WERI-Rb-1 (cell line): Measurements from ENCODE around the gene WFDC12.

ENCODE experiments used
- DNase-seq: peaks from one replicate; pipeline ENCODE4 v3.0.0-alpha.2; 2020
- H3K27ac ChIP-seq: fragments of 250-450 bp; sonication (Bioruptor Pico); 2 replicates; pipeline ENCODE4 v1.5.1; 2020; ENCODE audit warnings: mild to moderate bottlenecking, moderate library complexity
- H3K27me3 ChIP-seq: fragments of 250-450 bp; sonication (Bioruptor Pico); 2 replicates; pipeline ENCODE4 v1.5.1; 2021; ENCODE audit warnings: mild to moderate bottlenecking, low read depth, moderate library complexity; ENCODE audit not compliant: insufficient read depth, severe bottlenecking
- H3K36me3 ChIP-seq: fragments of 250-450 bp; sonication (Bioruptor Pico); 2 replicates; pipeline ENCODE4 v1.5.1; 2020; ENCODE audit warnings: mild to moderate bottlenecking, moderate library complexity
- H3K4me3 ChIP-seq: 2 replicates; pipeline ENCODE4 v1.5.1; 2011; ENCODE audit warnings: low read depth, mild to moderate bottlenecking, control low read depth, low read length
- H3K9me3 ChIP-seq: fragments of 250-450 bp; sonication (Bioruptor Pico); 2 replicates; pipeline ENCODE4 v1.5.1; 2021; ENCODE audit warnings: mild to moderate bottlenecking, moderate library complexity; ENCODE audit not compliant: severe bottlenecking
- CTCF ChIP-seq: IDR thresholded peaks from 2 replicates; pipeline ENCODE4 v1.5.1; 2011; ENCODE audit warnings: low read depth, mild to moderate bottlenecking, control low read depth, inconsistent platforms, low read length

The WFDC12 gene

GRCh38 chr20:45092898-45093297, 31.4 kb downstream of the WFDC12 start:
- Histone ChIP-seq H3K36me3 (no peaks in the 10 kb centered on the region), H3K4me3 (no peak overlapping the region), H3K27me3 (peaks cover 5% of the 10 kb centered on the region), H3K27ac (no peak overlapping the region), H3K9me3 (no peaks in the 10 kb centered on the region)
- no peak for TF ChIP-seq CTCF
- no peak for DNase-seq

- H3K27me3 ChIP-seq: no peaks in the 10 kb centered on the region
- H3K36me3 ChIP-seq: no peaks in the 10 kb centered on the region
- no peak overlapping the region for H3K4me3 ChIP-seq
- TF ChIP-seq CTCF: no peak
- no peak for DNase-seq
- H3K9me3 ChIP-seq: no peaks in the 10 kb centered on the region
- no peak overlapping the region for H3K27ac ChIP-seq
Measured at GRCh38 chr20:45091366-45091765, 32.9 kb downstream of the WFDC12 start.

- H3K27ac ChIP-seq: no peak overlapping the region
- no peaks in the 10 kb centered on the region for H3K36me3 ChIP-seq
- DNase-seq: no peak
- no peak overlapping the region for H3K4me3 ChIP-seq
- H3K9me3 ChIP-seq: no peaks in the 10 kb centered on the region
- no peak for TF ChIP-seq CTCF
- no peaks in the 10 kb centered on the region for H3K27me3 ChIP-seq
Measured at GRCh38 chr20:45090481-45090880, 33.8 kb downstream of the WFDC12 start.

GRCh38 chr20:45088247-45088646, 36.0 kb downstream of the WFDC12 start:
- no peaks in the 10 kb centered on the region for H3K9me3 ChIP-seq
- H3K27ac ChIP-seq: no peak overlapping the region
- no peak for TF ChIP-seq CTCF
- no peak overlapping the region for H3K4me3 ChIP-seq
- no peaks in the 10 kb centered on the region for H3K27me3 ChIP-seq
- DNase-seq: no peak
- H3K36me3 ChIP-seq: no peaks in the 10 kb centered on the region

- H3K27ac ChIP-seq: no peak overlapping the region
- no peak for TF ChIP-seq CTCF
Measured at GRCh38 chr20:45087814-45088213, 36.5 kb downstream of the WFDC12 start.

GRCh38 chr20:45087097-45087790, 37.0 kb downstream of the WFDC12 start:
- no peaks in the 10 kb centered on the region for H3K27me3 ChIP-seq
- H3K4me3 ChIP-seq: no peak overlapping the region
- H3K9me3 ChIP-seq: no peaks in the 10 kb centered on the region
- DNase-seq: no peak
- no peak overlapping the region for H3K27ac ChIP-seq
- TF ChIP-seq CTCF: no peak
- no peaks in the 10 kb centered on the region for H3K36me3 ChIP-seq

More at GRCh38 chr20:45087814-45088213, 36.5 kb downstream of the WFDC12 start:
- Histone ChIP-seq H3K36me3 (no peaks in the 10 kb centered on the region), H3K27me3 (no peaks in the 10 kb centered on the region), H3K4me3 (no peak overlapping the region), H3K9me3 (no peaks in the 10 kb centered on the region)
- DNase-seq: no peak
